GM12801 (cell line): ENCODE results near the gene VWA8.

ENCODE experiments used
- CTCF ChIP-seq: IDR thresholded peaks from one replicate; pipeline ENCODE4 v1.5.1; 2011; ENCODE audit warnings: control low read depth; ENCODE audit not compliant: insufficient read length; ENCODE audit errors: extremely low read depth

Gene VWA8

GRCh38 chr13:41655997-41656396 lies 304.9 kb downstream of the VWA8 start:
- TF ChIP-seq CTCF, result no peak

GRCh38 chr13:41654796-41655195 lies 306.1 kb downstream of the VWA8 start:
- no peak for TF ChIP-seq CTCF

DNA sequence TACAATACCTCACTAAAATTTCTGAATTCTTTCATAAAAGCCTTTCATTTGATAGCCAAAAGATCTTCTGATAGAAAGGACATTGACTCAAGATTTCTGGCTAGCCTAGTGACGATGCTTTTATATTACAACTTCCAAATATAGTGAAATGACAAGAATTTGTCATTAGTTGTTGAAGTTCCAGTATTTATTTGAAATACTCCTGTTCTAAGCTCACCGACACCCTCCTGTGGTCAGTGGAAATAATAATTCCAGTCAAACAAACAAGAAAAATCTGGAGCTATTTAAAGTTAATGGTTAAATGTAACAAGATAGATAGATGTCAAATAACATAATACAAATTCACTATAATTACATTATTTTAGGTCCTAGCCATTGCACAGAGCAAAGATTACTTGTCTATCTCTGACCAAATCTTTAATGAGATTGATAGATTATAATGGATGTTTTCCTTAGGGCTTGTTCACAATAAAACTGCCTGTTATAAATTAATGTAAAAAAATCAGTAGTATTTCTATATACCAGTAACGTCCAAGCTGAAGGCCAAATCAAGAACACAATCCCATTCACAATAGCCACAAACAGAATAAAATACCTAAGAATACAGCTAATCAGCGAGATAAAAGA lies 308.1 kb downstream of the VWA8 start:
- TF ChIP-seq CTCF, result no peak

DNA sequence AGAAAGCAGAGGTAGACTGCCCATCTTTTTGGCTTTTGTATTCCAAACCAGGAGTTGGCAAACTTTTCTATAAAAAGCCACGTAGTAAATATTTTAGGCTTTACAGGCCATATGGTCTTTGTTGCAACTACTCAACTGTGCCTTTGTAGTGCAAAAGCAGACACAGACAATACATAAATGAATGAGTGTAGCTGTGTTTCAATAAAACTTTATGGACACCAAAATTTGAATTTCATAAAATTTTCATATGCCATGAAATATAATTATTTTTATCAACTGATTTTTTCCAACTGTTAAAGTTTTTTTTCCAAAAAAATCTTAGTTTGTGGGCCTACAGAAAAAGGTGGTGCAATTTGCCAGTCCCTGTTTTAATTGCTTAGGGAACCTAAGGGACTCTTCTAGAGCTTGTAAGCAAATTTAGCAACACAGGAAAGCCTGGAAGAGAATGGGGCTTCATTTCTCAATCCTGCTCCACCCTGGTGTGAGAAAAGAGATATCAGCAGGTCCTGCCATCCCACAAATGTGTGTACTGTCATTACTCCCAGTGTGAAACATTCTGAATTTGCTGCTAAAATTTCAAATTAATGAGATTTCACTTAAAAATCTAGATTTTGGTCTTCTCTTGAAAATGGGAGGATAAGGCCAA lies 309.4 kb downstream of the VWA8 start:
- TF ChIP-seq CTCF, result no peak

DNA sequence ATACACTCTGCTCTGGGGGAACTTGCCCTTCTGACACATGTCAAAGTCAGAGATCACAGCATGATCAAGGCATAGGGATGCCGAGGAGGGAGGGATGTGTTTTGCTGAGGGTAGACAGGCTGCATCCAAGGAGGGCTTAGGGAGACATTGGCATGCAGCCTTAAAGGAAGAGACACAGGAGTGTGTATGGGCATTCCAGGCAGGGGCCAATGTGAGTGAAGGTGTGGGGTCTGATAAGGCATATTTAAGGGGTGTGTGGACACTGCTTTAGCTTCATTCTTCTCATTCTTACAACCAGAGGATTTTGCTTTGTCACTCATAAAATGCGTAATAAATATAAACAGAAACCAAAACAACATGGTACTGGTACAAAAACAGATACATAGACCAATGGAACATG lies 310.2 kb downstream of the VWA8 start:
- TF ChIP-seq CTCF, result no peak

GRCh38 chr13:41649659-41650058 lies 311.2 kb downstream of the VWA8 start:
- TF ChIP-seq CTCF, result no peak

- no peak for TF ChIP-seq CTCF
Observed at GRCh38 chr13:41648314-41648935, 312.5 kb downstream of the VWA8 start.
